ENCODE data around the gene ACTA1. TPM values are rescaled to one million over a fixed set of nuclear protein-coding genes. Genes with fewer than 3 reads are reported as not detected.

ACTA1 gene
- total and polyA plus RNA-seq, 2 experiments from 2014 or later = 8.8 to 13.0 TPM

GRCh38 chr1:229448845-229449244 is 15.0 kb upstream of the ACTA1 start (continued):
- TF ChIP-seq ZNF462 (CRISPR knock-in tag; IDR thresholded peaks at IDR 0.05) (no peak), ZNF114 (CRISPR knock-in tag; IDR thresholded peaks at IDR 0.05) (no peak), REST (IDR thresholded peaks at IDR 0.05; ENCODE audit: unreplicated experiment) (no peak), POLR2AphosphoS5 (IDR thresholded peaks at IDR 0.05; ENCODE audit: low read depth) (no peak), ZNF331 (CRISPR knock-in tag; IDR thresholded peaks at IDR 0.05; ENCODE audit: low read depth) (no peak), NANOG (IDR thresholded peaks at IDR 0.05; ENCODE audit: borderline replicate concordance) (no peak)

GRCh38 chr1:229448354-229448753 is 14.5 kb upstream of the ACTA1 start:
- H4K20me1 ChIP-seq (replicated peaks; ENCODE audit: insufficient read depth) = peaks cover 4% of the 10 kb centered on the region; the same call in 1 of the 2 replicates
- Mint-ChIP-seq H3K27me3 (ENCODE audit: insufficient read depth, low read depth, poor library complexity) (peaks cover 2% of the 10 kb centered on the region), H3K36me3 (ENCODE audit: low read depth) (peaks cover 45% of the 10 kb centered on the region), H3K27ac (no peak overlapping the region), H3K9me3 (no peaks in the 10 kb centered on the region; the same call in 2 of the 3 replicates), H3K4me3 (no peak overlapping the region), H3K4me1 (no peaks in the 10 kb centered on the region)
- H3K9me2 ChIP-seq (ENCODE audit: insufficient read depth) = no peaks in the 10 kb centered on the region
- H3K4me3 ChIP-seq = no peak overlapping the region
- no peaks in the 10 kb centered on the region for H3F3A ChIP-seq (replicated peaks; ENCODE audit: low read depth)
- no peak overlapping the region for H2AFZ ChIP-seq
- ATAC-seq (no peak), DNase-seq (ENCODE audit: low spot score) (no peak)
- H3K4me1 ChIP-seq (ENCODE audit: insufficient read depth) = no peaks in the 10 kb centered on the region
- no peak overlapping the region for H3K27ac ChIP-seq (ENCODE audit: low read depth)
- H3K27me3 ChIP-seq (ENCODE audit: insufficient read depth) = no peaks in the 10 kb centered on the region
- peaks cover 12% of the 10 kb centered on the region; the same call in 1 of the 2 replicates for H3K36me3 ChIP-seq (ENCODE audit: insufficient read depth)
- H3K79me2 ChIP-seq (replicated peaks; ENCODE audit: insufficient read depth) = no peaks in the 10 kb centered on the region
- H3K4me2 ChIP-seq = no peak overlapping the region
- TF ChIP-seq CTCF (conservative IDR thresholded peaks at IDR 0.05; ENCODE audit: low read depth in 2 of 2) = no peak
- no peak for TF ChIP-seq CREB1 (CRISPR knock-in tag; IDR thresholded peaks at IDR 0.05; ENCODE audit: low read depth)
